Stimulated activated CD8-positive, alpha-beta memory T cell treated with anti-CD3 and anti-CD28 coated beads, Interleukin-15, amount 100 ng/mL, for 1 hour (primary cell): Measurements from ENCODE around the gene TMEM202.
"Not testable (repeated sequence)": the region's sequence is repeated elsewhere in the genome, so short reads cannot be mapped to it uniquely, and the experiment has no call there.

Experiments
- DNase-seq: peaks from one replicate; pipeline ENCODE4 v3.0.0-alpha.2; 2020; ENCODE audit warnings: low read depth

TMEM202 gene

GRCh38 chr15:72397796-72398588 lies at the start of gene TMEM202:
Gene TMEM202, plus strand, starts transcription at chr15:72398305. Its CDS starts 22 bp downstream, at chr15:72398327.
- no peak for DNase-seq

- no peak for DNase-seq
Measured at GRCh38 chr15:72353266-72353665, 44.8 kb upstream of the TMEM202 start.

GRCh38 chr15:72354496-72354895 lies 43.6 kb upstream of the TMEM202 start:
- no peak for DNase-seq

- DNase-seq, result no peak
Measured at GRCh38 chr15:72358121-72358520, 40.0 kb upstream of the TMEM202 start.

- DNase-seq, result no peak
Measured at GRCh38 chr15:72358650-72359171, 39.4 kb upstream of the TMEM202 start.

- DNase-seq, result no peak
Measured at GRCh38 chr15:72361176-72361575, 36.9 kb upstream of the TMEM202 start.

- DNase-seq, result no peak
Measured at GRCh38 chr15:72365844-72366243, 32.3 kb upstream of the TMEM202 start.

GRCh38 chr15:72368325-72368724 lies 29.8 kb upstream of the TMEM202 start:
- no peak for DNase-seq

- DNase-seq, result no peak
Measured at GRCh38 chr15:72368899-72369298, 29.2 kb upstream of the TMEM202 start.

- no peak for DNase-seq
Measured at GRCh38 chr15:72369964-72370363, 28.1 kb upstream of the TMEM202 start.

GRCh38 chr15:72372361-72372760 lies 25.7 kb upstream of the TMEM202 start:
- no peak for DNase-seq

GRCh38 chr15:72375501-72375845 lies 22.6 kb upstream of the TMEM202 start:
- peak; percentile 4 for DNase-seq

- DNase-seq, result peak; percentile 90
Measured at GRCh38 chr15:72375846-72376581, 22.1 kb upstream of the TMEM202 start, which contains the start of gene HEXA. Gene HEXA, minus strand, starts transcription at chr15:72376014. Its CDS starts 42 bp downstream, at chr15:72375972.

GRCh38 chr15:72377331-72377730 lies 20.8 kb upstream of the TMEM202 start:
- DNase-seq, result no peak

GRCh38 chr15:72379106-72379505 lies 19.0 kb upstream of the TMEM202 start:
- not testable (repeated sequence) for DNase-seq

- DNase-seq, result no peak
Measured at GRCh38 chr15:72379856-72380430, 18.2 kb upstream of the TMEM202 start.

- no peak for DNase-seq
Measured at GRCh38 chr15:72380743-72381142, 17.4 kb upstream of the TMEM202 start.

GRCh38 chr15:72382146-72382545 lies 16.0 kb upstream of the TMEM202 start:
- no peak for DNase-seq

- DNase-seq, result no peak
Measured at GRCh38 chr15:72387741-72388140, 10.4 kb upstream of the TMEM202 start.

- no peak for DNase-seq
Measured at GRCh38 chr15:72389231-72389630, 8.9 kb upstream of the TMEM202 start.

GRCh38 chr15:72396331-72396730 lies 1.8 kb upstream of the TMEM202 start:
- not testable (repeated sequence) for DNase-seq

- DNase-seq, result no peak
Measured at GRCh38 chr15:72398648-72399047, 543 bp downstream of the TMEM202 start.

- no peak for DNase-seq
Measured at GRCh38 chr15:72402726-72403125, 4.6 kb downstream of the TMEM202 start.
